NCI-H69 (cell line): ENCODE measurements around the gene S100A11.
"Not testable (repeated sequence)": the region's sequence is repeated elsewhere in the genome, so short reads cannot be mapped to it uniquely, and the experiment has no call there.

Source experiments
- DNase-seq: peaks from one replicate; lab custom pipeline; 2025; lab: John Stamatoyannopoulos, UW

Gene S100A11

DNA sequence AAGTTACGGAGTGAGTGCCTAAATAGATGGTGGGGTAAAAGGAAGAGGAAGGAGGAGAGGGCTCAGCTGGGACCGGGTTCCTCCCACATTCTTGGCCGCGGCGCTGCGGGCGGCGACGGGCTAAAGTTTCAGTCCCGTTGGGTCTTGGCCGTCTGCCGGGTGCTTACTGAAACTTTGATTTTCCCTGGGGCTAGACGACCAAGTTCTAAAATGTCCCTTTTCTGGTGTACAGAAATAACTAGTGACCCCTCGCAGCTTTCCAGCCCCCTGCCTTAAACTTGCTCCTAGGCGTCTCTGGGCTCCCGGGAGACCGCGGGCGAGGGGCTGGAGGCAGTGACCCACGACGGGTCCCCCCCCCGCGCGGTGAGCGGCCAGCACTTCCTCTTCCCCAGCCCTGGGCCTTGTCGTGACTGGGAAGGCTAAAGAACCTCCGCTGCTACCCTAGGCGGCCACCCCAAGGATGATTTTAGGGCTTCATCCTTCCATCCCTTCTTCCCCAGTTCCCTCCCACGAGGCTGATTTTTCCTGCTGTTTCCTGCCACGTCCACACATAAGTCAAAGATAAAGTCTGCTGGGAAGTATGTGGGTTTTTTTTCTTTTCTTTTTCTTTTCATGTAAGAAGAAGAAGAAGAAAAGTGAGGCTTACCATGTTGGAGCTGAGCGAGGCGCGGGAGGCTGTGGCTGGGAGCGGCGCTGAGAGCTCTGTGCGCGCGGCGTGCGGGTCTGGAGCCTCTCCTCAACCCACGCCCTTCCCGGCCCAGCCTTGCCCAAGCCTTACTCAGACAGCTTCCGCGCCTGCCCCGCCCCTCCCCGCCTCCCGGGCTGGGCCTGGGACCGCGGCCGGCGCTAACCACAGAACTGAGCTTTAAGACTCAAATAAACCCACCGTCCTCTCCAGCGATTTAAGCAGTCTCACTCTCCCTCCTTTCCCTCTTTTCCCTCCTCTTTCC, at the start of gene S100A11:
Gene S100A11, minus strand, starts transcription at position 738 of the 950 bp plus-strand sequence. Its CDS starts 89 bp downstream, at position 649.
- peak; percentile 87 for DNase-seq

DNA sequence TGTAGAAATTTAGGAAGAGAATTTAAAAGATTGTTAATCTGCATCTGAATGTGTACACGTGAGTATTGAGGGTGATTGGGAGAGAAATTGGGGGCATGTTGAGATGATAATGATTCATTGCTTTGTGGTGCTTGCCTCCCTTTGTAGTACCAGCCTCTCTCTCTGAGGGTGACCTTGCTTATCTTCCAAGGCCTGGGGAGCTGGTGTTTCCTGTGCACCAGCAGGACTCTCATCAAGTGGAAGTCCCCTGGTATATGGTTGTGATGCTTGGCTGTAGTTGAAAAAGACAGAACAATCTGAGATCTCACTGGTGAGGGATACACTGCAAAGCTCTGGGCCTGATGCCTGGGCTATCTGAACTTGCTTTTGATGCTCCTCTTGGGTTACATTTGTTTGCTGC, 48.0 kb upstream of the S100A11 start:
- no peak for DNase-seq

DNA sequence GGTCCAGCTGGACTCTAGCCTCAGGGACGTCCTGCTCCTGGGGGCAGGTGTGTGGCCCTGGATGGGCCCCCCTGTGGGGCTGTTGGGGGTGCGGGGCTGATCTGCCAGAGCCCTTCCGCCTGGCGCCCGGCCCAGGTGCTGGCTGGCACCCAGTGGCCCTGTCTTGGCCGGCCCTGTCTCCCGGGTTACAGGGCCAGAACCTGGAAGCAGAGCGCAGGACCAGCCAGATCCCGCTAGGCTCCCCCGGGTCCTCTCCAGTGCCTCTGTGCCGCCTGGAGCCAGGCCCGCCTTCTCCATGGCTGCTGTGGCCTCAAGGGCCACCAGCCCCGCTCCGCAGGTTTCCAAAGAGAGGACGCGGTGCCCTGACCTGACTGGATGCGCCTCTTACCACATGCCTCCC, 44.2 kb upstream of the S100A11 start:
- DNase-seq: not testable (repeated sequence)

DNA sequence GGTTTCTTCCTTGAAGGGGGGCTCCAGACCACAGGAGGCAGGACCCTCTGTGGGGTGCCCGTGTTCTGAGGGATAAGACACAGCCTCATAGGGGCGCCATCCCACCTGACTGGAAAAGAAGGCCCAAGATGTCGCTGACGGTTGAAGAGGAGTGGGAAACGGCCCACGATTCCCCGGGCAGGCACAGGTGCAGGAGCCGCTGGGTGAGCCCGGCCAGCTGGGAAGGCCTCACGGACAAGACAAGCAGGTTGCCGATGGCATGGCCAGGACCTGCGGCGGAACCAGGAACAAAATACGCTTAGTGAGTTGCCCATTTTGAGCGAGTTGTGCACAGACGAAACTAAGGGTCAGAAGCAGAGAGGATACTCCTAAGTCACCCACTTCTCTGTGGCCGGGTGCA, 43.7 kb upstream of the S100A11 start:
- DNase-seq: not testable (repeated sequence)

DNA sequence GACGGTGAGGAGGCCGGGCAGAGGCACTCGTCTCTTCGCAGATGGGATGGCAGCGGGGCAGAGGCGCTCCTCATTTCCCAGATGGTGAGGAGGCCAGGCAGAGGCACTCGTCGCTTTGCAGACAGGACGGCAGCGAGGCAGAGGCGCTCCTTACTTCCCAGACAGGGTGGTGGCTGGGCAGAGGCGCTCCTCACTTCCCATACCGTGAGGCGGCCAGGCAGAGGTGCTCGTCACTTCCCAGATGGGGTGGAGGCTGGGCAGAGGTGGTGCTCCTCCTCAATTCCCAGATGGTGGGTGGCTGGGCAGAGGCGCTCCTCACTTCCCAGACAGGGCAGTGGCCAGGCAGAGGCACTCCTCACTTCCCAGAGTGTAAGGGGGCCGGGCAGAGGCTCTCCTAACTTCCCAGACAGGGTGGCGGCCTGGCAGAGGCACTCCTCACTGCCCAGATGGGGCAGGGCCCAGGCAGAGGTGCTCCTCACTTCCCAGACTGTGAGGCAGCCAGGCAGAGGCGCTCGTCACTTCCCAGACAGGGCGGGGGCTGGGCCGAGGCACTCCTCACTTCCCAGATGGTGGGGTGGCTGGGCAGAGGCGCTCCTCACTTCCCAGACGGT, 42.1 kb upstream of the S100A11 start:
- DNase-seq: no peak

DNA sequence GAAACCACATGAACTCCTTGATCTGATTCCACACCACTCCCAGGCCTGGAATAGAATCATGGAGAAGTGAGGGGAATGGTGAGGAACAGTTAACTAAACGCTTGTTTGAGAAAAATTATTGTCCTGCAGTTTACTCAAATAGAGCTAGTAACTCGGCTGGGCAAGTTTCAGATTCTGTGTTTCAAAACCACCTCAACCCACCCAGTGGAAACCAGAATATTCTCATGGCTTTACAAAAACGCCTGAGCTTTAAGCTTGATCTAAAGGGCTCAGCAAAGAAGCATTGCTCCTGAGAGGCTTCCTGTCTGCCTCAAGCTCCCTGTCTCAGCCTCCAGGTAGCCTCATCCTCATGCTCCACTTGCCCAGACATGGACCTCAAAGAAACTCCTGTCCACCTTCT, 35.5 kb upstream of the S100A11 start:
- no peak for DNase-seq

DNA sequence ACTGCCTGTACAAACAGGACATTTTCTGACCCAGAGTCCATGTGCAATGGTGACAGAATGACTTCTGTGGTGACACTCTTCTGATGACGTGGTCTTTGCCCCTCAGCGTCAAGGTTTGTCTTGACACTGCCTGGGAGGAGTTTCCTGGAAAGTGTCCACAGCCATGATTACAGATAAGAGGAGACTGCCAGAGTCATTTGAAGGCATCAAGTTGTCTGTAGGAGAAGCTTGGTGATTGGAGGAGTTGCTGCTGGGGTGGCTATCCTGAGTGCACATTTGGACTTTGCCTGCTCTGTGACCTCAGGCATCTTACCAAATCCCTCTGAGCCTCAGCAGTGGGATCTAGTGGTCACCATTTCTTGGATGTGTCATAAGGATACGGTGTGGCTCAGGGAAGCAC, 34.3 kb upstream of the S100A11 start:
- no peak for DNase-seq

DNA sequence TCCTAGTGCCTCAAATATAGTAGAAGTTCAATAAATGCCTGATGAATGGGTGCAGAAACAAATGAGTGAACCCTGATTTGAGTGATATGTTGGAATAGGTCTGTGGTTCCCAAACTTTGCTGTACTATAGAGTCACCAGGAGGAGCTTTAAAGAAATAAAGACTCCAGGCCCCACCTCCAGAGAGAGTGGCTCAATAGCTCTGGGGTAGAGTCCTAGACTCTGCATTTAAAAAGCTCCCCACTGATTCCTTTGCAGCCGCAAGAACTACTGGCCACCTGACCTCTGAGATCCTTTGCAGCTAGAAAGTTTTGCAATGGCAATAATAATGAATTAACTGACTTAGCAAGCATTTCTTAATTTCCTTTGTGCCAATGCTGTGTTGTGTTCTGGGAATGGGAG, 31.1 kb upstream of the S100A11 start:
- no peak for DNase-seq

DNA sequence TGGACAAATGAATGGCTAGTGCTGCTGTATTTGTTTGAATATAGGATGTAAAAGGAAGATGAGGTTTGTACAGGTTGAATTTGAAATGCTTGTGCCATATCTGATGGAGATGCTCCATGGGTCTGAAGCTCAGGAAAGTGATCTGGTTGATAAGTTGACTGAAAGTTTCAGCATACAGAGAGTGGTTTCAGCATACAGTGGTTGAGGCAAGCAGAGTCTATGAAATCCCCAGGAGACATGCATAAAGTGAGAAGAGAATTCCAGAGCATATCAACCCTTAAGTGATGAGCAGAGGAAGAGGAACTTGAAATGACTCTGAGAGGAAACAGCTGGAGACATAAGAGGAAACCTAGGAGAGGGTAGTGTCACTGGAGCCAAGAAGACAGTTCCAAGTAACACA, 30.3 kb upstream of the S100A11 start:
- no peak for DNase-seq

DNA sequence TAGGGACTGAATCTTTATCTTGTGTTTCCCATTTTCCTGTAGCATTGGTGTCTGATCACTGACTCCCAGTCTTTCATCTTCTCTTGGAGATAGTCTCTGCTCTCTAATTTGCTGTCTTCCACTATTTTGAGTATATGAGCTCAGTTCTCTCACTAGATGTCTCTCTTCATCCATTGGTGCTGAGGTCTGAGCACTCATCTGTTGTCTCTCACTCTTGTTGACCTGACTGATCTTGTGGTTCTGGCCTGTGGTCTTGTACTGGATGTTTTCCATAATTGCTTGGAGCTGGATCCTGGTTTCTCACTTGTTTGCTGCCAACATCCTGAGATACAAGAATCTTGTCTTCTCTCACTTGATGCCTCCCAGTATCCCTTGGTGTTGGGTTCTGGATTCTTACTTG, 25.1 kb upstream of the S100A11 start:
- DNase-seq: no peak

DNA sequence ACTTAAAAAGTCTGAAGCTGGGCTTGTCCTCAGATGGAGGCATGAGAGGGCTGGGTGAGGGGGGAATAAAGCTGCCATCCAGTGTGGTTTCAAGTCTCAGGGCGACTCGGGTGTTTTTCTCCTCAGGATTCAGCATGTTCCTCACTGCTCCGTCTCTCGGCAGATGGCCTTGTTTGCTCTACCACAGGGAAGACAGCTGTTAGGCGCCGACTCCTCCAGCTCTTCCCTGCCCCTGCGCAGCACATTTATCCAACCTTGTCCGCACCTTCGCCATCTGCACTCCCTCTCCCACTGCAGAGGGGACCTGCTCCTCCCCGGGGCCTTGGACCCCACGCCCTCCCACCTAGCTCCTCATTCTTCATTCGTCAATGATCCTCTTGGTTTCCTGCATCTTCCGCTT, 16.6 kb upstream of the S100A11 start:
- DNase-seq: peak; percentile 98

DNA sequence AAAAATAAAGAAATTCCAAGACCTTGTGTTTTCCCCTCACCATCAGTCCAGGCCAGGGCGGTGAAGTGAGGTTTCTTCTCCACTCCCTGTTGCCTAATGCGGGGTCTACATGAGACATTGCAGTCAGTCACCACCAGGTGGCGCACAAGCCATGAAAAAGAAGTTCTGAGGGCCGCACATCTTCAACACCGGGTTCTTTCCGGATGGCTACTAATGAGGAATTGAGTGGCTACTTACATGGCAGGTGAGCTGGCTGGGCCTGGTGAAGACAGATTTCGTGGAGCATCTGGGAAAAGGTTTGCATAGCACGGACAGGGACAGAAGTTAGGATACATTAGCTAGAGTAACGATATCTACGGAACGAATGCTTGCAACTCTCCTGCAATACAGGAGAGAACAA, 15.8 kb upstream of the S100A11 start:
- DNase-seq: peak; percentile 95

DNA sequence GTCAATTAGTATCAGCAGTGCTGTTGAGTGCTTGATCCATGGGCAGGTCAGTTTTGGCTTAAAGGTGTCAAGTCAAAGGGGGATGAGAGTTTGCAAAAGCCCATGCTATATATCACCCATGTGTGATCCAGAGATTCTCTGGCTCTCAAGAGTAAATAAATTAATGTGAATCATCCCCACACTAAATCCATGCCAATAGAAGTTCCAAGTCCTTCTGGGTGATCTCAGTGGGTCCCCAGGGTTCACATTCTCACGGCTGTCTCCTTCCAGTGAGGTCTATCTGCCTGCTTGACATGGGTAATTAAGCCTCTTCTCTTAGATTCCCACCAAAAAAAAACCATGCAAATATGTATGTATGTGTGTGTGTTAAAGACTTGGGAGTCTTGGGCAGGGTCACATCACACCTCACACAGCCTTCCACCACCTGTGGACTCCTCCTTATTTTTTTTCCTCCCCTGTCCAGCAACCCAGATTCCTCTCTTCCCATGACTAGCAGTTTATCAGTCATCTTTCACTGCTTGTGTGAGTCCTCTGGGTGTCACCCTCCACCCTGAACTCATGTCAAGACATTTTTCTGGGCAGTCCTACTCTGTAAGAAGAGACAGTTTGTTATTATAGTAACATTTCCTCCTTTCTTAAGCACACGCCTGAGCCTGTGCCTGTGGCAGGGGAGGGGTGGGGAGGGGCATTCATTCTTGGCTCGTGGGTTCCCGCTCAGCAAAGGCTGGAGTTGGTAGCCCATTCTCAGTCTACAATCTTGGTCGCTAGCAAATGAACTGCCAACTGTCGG, 14.3 kb upstream of the S100A11 start:
- peak; percentile 21 for DNase-seq

DNA sequence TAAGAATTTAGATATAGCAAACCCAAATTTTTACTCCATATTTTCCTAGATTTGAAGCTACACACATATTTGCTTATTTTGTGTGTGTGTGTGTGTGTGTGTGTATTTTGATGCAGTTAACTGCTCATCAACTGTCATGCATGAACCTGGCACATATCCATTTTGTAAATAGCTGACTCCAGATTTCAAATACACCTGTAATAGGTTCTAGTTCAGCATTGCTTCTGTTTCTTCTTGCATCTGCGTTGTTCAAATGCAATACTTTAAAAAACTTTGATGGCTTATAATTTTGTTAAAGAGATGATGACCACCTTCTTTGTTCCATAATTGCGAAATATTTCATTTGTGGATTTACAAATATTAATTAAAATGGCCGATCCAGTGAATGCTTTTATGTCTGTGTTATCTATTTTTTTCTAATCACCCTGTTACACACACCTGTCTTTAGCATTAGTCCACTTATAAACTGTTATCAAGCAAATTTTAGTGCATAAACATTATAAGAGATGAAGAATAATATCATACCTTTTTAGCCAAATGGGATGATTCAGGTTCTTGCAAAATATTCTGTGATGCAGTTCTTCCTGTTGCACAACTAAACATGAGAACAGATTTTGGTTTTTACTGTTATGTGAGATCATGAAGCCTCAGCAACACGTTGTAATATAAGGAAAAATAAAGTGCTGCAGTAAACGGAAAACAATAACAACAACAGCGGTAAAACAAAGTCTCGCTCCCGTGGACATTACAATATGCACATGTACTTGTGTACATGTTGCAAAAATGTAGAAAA, 12.7 kb upstream of the S100A11 start:
- peak; percentile 61 for DNase-seq

DNA sequence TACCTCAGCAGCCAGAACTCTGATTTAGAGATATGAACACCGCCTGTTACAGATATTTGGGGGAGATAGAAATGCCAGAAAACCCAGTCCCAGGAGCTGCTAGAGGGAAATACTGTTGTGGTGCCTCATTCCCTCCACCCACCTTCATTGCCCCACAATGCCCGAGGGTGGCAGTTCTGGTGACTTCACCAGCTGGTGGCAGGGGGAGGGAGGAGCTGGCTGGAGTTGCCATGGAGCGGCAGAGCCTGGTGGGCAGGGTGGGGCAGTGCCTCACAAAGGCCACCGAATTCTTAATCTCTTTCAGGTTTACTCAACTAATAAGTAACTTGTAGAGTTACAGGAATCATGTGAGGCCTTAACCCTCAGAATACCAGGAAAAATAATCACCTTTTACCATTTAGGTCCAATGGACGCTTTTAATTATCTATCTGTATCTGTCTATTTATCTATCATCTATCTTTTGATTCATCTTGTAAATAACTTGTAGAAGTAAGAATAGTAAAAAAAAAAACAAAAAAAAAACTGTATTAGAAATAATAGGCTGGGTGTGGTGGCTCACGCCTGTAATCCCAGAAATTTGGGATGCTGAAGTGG, 11.7 kb upstream of the S100A11 start:
- DNase-seq: peak; percentile 97

DNA sequence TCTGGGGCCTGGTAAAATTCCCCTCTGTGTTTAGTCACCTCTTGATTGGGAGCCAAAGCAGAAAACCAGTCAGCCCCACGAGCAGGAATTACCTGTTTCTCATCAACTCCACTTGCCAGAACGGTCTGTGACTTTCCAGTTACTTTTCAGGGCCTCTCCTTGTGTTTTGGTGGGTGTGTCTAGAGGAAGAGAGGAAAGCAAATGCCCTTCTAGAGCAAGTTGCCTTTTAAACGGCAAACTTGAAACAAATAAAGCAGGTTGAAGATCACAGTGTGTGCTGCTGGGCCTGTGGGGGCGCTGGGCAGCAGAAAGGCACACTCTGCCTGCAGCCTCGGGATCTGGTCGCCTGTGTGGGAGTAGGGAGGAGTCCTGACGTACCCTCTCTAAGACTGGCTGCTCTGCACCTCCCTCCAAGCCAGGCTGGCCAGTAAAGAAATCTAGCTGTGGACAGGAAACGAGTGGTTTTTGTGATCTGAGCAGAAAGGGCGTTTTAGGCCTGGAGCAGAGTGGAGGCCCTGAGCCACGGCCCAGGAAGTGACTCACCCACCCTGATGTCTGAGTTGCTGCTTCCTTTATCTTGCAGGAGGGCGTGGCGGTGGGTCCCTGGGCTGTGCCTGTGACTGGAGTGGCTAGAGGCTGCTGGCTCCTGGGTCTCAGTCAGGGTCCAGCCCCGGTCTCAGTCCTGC, 11.1 kb upstream of the S100A11 start:
- peak; percentile 97 for DNase-seq

DNA sequence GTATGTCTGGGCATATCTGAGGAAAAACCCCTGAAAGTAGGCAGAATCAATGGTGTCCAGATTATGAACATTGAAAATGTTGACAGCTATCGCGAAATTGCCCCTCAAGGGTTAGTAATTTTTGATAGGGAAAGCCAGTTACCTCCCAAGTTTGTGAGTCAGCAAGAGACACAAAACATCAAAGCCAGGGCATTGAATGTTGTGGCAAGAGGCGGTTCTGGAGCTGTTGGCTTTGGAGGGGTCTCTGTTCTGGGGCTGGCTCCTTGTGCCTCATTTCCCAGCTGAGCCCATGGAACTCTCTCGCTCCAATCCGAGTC, 10.6 kb upstream of the S100A11 start:
- no peak for DNase-seq

DNA sequence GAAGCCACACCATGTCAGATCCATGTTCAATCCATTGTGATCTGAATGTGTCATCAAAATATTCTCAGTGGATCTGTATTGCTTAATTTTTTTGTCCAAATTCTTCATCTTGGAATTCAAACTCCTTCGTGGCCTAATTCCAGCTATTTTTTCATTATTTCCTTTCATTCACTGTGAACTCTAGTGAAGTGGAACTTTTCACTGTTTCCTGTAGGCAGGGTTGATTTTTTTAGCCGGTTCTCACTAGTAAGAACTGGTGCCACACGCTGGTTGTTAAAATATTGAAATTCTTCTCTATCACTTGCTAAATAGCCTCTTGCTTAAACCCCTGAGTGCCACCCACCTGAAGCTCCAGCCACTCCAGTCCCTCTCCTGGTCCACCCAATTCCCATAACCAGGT, 7.6 kb upstream of the S100A11 start:
- DNase-seq: no peak

DNA sequence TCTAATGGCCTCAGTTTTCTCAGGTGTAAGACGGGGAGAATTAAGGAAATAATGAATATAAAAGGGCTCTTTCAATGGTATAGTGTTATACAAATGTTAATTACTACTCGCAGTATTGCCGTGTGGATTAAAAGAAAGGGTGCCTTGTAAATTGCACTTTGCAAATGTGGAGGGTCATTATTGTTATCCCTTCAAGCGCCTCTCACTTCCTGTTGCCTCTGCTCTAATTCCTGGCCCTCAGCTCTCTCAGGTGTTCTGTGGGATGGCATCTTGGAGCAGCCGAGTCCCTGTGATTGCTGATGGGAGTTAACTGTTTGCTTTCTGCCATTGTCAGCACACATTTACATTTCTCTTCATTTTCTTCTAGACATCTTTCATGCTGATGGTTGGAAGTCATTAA, 7.1 kb upstream of the S100A11 start:
- DNase-seq: peak; percentile 52

DNA sequence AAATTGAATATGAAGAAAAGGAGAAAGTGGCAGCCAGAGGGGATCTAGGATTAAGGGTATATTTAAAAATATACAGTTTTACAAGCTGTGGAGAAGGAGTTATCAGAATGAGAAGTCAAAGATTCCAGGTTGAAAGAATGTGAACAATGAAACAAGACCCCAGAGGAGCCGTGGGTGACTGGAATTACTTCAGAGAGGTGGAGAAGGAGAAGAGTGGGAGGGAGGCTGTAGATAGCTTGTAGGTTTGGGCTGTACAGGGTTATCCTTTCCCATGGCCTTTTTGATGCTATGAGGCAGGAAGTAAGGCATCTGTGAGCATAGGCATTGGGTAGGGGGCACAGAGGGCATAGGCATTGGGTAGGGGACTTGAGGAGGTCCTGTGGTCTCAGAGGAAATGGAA, 5.2 kb upstream of the S100A11 start:
- DNase-seq: no peak

DNA sequence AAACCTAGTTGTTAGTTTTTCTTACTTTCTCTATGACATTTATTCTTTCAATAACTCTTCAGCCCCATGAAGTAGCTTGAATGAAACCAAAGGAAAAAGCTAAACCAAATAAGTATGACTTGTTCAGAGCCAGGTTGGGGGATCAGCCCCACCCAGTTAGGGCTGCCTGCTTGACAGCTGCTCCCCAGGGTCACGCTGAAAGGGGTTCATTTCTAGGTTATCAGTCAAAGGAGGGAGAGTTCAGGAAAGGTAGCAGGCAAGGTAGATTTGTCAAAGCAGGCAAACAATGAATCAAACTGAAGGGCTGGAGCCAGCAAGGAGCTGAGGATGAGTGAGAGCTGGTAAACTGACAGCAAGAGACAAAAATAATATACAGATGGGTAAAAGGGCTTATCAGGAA, 3.1 kb upstream of the S100A11 start:
- DNase-seq: no peak
